Measurements from ENCODE around the gene BTRC.

- no peak for TF ChIP-seq CTCF (IDR thresholded peaks at IDR 0.05)
- no peak for TF ChIP-seq POLR2A (IDR thresholded peaks at IDR 0.05)
Measured at GRCh38 chr10:101575091-101575490, 221.1 kb downstream of the BTRC start.

All from right lobe of liver (tissue), 4 donors.